GM23338 (cell line): Measurements from ENCODE around the gene TNPO3. TPM values are rescaled to one million over a fixed set of nuclear protein-coding genes. Genes with fewer than 3 reads are reported as not detected.

Source experiments
- ATAC-seq: fragments of 200-7000 bp; cut with Tn5 transposase; 3 replicates; pipeline ENCODE4 v1.9.1; 2020
- DNase-seq: peaks from one replicate; pipeline ENCODE4 v3.0.0-alpha.2; 2015; ENCODE audit warnings: low spot score
- H2AFZ ChIP-seq: fragments of 200-600 bp; sonication (generic); 2 replicates; pipeline ENCODE4 v1.8.0; 2016; ENCODE audit warnings: antibody characterized with exemption, mild to moderate bottlenecking, moderate library complexity
- H3F3A ChIP-seq: fragments of 200-600 bp; sonication (generic); replicated peaks from 2 replicates; pipeline ENCODE4 v1.8.0; 2017; ENCODE audit warnings: antibody characterized with exemption, mixed run types, low read depth
- H3K27ac ChIP-seq: fragments of 200-600 bp; sonication (generic); 2 replicates; pipeline ENCODE4 v1.6.1; 2016; ENCODE audit warnings: low read depth
- H3K27me3 ChIP-seq: fragments of 200-600 bp; sonication (generic); 2 replicates; pipeline ENCODE4 v1.8.0; 2016; ENCODE audit warnings: mild to moderate bottlenecking, mixed run types, moderate library complexity; ENCODE audit not compliant: insufficient read depth
- H3K36me3 ChIP-seq: fragments of 200-600 bp; sonication (generic); 2 replicates; pipeline ENCODE4 v1.8.0; 2016; ENCODE audit warnings: mild to moderate bottlenecking; ENCODE audit not compliant: insufficient read depth
- H3K4me1 ChIP-seq: fragments of 200-600 bp; sonication (generic); 2 replicates; pipeline ENCODE4 v1.8.0; 2016; ENCODE audit warnings: mild to moderate bottlenecking, moderate library complexity; ENCODE audit not compliant: insufficient read depth
- H3K4me2 ChIP-seq: fragments of 200-600 bp; sonication (generic); 2 replicates; pipeline ENCODE4 v1.7.1; 2017; ENCODE audit warnings: mixed run types
- H3K4me3 ChIP-seq: fragments of 200-600 bp; sonication (generic); 2 replicates; pipeline ENCODE4 v1.6.1; 2016; ENCODE audit warnings: mixed run types
- H3K79me2 ChIP-seq: fragments of 200-600 bp; sonication (generic); replicated peaks from 2 replicates; pipeline ENCODE4 v1.8.0; 2017; ENCODE audit warnings: mild to moderate bottlenecking; ENCODE audit not compliant: insufficient read depth
- H3K9me2 ChIP-seq: fragments of 200-600 bp; sonication (generic); 2 replicates; pipeline ENCODE4 v1.8.0; 2017; ENCODE audit not compliant: insufficient read depth
- H4K20me1 ChIP-seq: fragments of 200-600 bp; sonication (generic); replicated peaks from 2 replicates; pipeline ENCODE4 v1.8.0; 2017; ENCODE audit warnings: mild to moderate bottlenecking; ENCODE audit not compliant: insufficient read depth
- H3K27ac Mint-ChIP-seq: 2 replicates; pipeline ENCODE4 v1.8.0; 2020; ENCODE audit warnings: inconsistent platforms, mild to moderate bottlenecking, moderate library complexity, mixed read lengths
- H3K27me3 Mint-ChIP-seq: 3 replicates; pipeline ENCODE4 v1.8.0; 2022; ENCODE audit warnings: low read depth, mild to moderate bottlenecking, moderate library complexity, mixed read lengths, inconsistent platforms; ENCODE audit not compliant: insufficient read depth, poor library complexity
- H3K36me3 Mint-ChIP-seq: 3 replicates; pipeline ENCODE4 v1.8.0; 2021; ENCODE audit warnings: low read depth, mild to moderate bottlenecking, inconsistent platforms, moderate library complexity, mixed read lengths
- H3K4me1 Mint-ChIP-seq: 3 replicates; pipeline ENCODE4 v1.8.0; 2020; ENCODE audit warnings: mild to moderate bottlenecking, inconsistent platforms, mixed read lengths
- H3K4me3 Mint-ChIP-seq: 3 replicates; pipeline ENCODE4 v1.8.0; 2021; ENCODE audit warnings: moderate library complexity, mild to moderate bottlenecking, inconsistent platforms, mixed read lengths
- H3K9me3 Mint-ChIP-seq: 3 replicates; pipeline ENCODE4 v1.8.0; 2020; ENCODE audit warnings: moderate library complexity, mild to moderate bottlenecking, inconsistent platforms, mixed read lengths
- EZH2 ChIP-seq: fragments of 200-600 bp; sonication (generic); IDR thresholded peaks from one replicate; pipeline ENCODE4 v1.8.0; 2017; ENCODE audit warnings: antibody characterized with exemption, mild to moderate bottlenecking, low read depth; ENCODE audit not compliant: unreplicated experiment
- JUNB ChIP-seq: IDR thresholded peaks from one replicate; pipeline ENCODE4 v1.6.1; 2016; ENCODE audit warnings: antibody characterized with exemption; ENCODE audit not compliant: unreplicated experiment
- POLR2AphosphoS5 ChIP-seq: IDR thresholded peaks from 2 replicates; pipeline ENCODE4 v1.6.1; 2016; ENCODE audit warnings: antibody characterized with exemption, low read depth
- REST ChIP-seq: IDR thresholded peaks from one replicate; pipeline ENCODE4 v1.6.1; 2018; ENCODE audit warnings: antibody characterized with exemption; ENCODE audit not compliant: unreplicated experiment
- ZNF114 ChIP-seq: fragments of 250-450 bp; sonication (Bioruptor Pico); IDR thresholded peaks from 2 replicates; pipeline ENCODE4 v1.5.0; 2020; ENCODE audit warnings: mild to moderate bottlenecking, moderate library complexity
- ZNF331 ChIP-seq: fragments of 250-450 bp; sonication (Bioruptor Pico); IDR thresholded peaks from 2 replicates; pipeline ENCODE4 v1.5.0; 2020; ENCODE audit warnings: low read depth, mild to moderate bottlenecking, moderate library complexity
- polyA plus RNA-seq: library from polyadenylated mRNA; unstranded; fragments of >200 nt; fragmentation: Nextera tagmentation; extraction: Ambion mirVana; gene quantifications from 2 replicates; pipeline ENCODE4 v1.2.1, GENCODE V29; 2016
- total RNA-seq: library from RNA; depleted of rRNA; stranded (reverse); fragments of >200 nt; shearing (Covaris generic); gene quantifications from 2 replicates; pipeline ENCODE4 v1.2.3, GENCODE V29; 2014
- TF ChIP-seq, protein P1 (sequence below): fragments of 250-450 bp; sonication (Bioruptor Pico); IDR thresholded peaks from 2 replicates; pipeline ENCODE4 v1.5.0; 2020; ENCODE audit warnings: mild to moderate bottlenecking, moderate library complexity
- TF ChIP-seq, protein P2 (sequence below), 2 experiments: fragments of 200-600 bp in 1 of 2; sonication (generic) in 1 of 2; conservative IDR thresholded peaks; 2 replicates each; pipeline versions ENCODE4 v1.5.1 to v1.6.1; 2016 to 2017; ENCODE audit warnings: antibody characterized with exemption in 2 of 2, low read depth in 2 of 2, mild to moderate bottlenecking in 2 of 2, moderate library complexity in 1 of 2

Gene TNPO3
- total and polyA plus RNA-seq, 2 experiments from 2014 or later = 38.2 to 127 TPM

DNA sequence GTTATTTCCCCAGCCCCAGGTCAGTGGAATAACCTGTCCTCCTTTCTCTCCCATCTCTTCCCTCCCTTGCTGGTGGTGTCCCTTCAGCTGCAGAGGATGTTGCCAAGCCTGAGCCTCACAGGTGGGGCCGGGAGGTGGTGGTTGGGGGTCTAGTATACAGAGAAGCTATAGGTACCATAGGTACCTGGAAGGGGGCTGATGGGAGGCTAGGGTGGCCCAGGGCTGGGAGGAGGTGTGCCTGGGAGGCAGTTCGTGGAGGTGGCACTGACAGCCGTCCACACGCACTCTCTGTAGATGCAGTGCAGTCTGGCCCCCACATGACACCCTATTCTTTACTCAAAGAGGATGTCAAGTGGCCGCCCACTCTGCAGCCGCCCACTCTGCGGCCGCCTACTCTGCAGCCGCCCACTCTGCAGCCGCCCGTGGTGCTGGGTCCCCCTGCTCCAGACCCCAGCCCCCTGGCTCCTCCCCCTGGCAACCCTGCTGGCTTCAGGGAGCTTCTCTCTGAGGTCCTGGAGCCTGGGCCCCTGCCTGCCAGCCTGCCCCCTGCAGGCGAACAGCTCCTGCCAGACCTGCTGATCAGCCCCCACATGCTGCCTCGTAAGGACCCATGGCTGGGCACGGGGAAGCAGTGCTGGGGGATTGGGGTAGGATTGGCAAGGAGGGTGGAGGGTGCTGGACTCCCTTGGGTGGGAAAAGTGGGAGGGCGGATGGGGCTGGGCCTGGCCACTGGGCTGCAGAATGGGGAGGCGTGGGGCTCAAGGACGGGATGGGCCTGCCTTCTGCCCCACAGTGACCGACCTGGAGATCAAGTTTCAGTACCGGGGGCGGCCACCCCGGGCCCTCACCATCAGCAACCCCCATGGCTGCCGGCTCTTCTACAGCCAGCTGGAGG, 107.7 kb downstream of the TNPO3 start:
- Mint-ChIP-seq H3K9me3 (no peaks in the 10 kb centered on the region), H3K4me1 (peaks cover 5% of the 10 kb centered on the region; the same call in 1 of the 3 replicates), H3K4me3 (no peak overlapping the region), H3K27me3 (peaks cover 22% of the 10 kb centered on the region), H3K27ac (no peak overlapping the region), H3K36me3 (peaks cover 4% of the 10 kb centered on the region; the same call in 1 of the 3 replicates)
- DNase-seq = peak; percentile 69
- no peak for TF ChIP-seq REST
- TF ChIP-seq EZH2 = no peak
- no peak for TF ChIP-seq ZNF331 (CRISPR knock-in tag)
- no peak for TF ChIP-seq POLR2AphosphoS5
- TF ChIP-seq, protein P1, sequence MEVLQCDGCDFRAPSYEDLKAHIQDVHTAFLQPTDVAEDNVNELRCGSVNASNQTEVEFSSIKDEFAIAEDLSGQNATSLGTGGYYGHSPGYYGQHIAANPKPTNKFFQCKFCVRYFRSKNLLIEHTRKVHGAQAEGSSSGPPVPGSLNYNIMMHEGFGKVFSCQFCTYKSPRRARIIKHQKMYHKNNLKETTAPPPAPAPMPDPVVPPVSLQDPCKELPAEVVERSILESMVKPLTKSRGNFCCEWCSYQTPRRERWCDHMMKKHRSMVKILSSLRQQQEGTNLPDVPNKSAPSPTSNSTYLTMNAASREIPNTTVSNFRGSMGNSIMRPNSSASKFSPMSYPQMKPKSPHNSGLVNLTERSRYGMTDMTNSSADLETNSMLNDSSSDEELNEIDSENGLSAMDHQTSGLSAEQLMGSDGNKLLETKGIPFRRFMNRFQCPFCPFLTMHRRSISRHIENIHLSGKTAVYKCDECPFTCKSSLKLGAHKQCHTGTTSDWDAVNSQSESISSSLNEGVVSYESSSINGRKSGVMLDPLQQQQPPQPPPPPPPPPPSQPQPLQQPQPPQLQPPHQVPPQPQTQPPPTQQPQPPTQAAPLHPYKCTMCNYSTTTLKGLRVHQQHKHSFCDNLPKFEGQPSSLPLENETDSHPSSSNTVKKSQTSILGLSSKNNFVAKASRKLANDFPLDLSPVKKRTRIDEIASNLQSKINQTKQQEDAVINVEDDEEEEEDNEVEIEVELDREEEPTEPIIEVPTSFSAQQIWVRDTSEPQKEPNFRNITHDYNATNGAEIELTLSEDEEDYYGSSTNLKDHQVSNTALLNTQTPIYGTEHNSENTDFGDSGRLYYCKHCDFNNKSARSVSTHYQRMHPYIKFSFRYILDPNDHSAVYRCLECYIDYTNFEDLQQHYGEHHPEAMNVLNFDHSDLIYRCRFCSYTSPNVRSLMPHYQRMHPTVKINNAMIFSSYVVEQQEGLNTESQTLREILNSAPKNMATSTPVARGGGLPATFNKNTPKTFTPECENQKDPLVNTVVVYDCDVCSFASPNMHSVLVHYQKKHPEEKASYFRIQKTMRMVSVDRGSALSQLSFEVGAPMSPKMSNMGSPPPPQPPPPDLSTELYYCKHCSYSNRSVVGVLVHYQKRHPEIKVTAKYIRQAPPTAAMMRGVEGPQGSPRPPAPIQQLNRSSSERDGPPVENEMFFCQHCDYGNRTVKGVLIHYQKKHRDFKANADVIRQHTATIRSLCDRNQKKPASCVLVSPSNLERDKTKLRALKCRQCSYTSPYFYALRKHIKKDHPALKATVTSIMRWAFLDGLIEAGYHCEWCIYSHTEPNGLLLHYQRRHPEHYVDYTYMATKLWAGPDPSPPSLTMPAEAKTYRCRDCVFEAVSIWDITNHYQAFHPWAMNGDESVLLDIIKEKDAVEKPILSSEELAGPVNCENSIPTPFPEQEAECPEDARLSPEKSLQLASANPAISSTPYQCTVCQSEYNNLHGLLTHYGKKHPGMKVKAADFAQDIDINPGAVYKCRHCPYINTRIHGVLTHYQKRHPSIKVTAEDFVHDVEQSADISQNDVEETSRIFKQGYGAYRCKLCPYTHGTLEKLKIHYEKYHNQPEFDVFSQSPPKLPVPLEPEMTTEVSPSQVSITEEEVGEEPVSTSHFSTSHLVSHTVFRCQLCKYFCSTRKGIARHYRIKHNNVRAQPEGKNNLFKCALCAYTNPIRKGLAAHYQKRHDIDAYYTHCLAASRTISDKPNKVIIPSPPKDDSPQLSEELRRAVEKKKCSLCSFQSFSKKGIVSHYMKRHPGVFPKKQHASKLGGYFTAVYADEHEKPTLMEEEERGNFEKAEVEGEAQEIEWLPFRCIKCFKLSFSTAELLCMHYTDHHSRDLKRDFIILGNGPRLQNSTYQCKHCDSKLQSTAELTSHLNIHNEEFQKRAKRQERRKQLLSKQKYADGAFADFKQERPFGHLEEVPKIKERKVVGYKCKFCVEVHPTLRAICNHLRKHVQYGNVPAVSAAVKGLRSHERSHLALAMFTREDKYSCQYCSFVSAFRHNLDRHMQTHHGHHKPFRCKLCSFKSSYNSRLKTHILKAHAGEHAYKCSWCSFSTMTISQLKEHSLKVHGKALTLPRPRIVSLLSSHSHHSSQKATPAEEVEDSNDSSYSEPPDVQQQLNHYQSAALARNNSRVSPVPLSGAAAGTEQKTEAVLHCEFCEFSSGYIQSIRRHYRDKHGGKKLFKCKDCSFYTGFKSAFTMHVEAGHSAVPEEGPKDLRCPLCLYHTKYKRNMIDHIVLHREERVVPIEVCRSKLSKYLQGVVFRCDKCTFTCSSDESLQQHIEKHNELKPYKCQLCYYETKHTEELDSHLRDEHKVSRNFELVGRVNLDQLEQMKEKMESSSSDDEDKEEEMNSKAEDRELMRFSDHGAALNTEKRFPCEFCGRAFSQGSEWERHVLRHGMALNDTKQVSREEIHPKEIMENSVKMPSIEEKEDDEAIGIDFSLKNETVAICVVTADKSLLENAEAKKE (CRISPR knock-in tag) = no peak
- TF ChIP-seq, protein P2, sequence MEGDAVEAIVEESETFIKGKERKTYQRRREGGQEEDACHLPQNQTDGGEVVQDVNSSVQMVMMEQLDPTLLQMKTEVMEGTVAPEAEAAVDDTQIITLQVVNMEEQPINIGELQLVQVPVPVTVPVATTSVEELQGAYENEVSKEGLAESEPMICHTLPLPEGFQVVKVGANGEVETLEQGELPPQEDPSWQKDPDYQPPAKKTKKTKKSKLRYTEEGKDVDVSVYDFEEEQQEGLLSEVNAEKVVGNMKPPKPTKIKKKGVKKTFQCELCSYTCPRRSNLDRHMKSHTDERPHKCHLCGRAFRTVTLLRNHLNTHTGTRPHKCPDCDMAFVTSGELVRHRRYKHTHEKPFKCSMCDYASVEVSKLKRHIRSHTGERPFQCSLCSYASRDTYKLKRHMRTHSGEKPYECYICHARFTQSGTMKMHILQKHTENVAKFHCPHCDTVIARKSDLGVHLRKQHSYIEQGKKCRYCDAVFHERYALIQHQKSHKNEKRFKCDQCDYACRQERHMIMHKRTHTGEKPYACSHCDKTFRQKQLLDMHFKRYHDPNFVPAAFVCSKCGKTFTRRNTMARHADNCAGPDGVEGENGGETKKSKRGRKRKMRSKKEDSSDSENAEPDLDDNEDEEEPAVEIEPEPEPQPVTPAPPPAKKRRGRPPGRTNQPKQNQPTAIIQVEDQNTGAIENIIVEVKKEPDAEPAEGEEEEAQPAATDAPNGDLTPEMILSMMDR (conservative IDR thresholded peaks at IDR 0.05; ENCODE audit: low read depth in 2 of 2) = peak; percentile 68 to 81
- no peak for TF ChIP-seq JUNB
- no peak for TF ChIP-seq ZNF114 (CRISPR knock-in tag)
- Histone ChIP-seq H3F3A (no peaks in the 10 kb centered on the region), H3K79me2 (no peaks in the 10 kb centered on the region), H3K27ac (no peak overlapping the region), H4K20me1 (no peaks in the 10 kb centered on the region; the same call in 1 of the 2 replicates), H3K4me1 (no peaks in the 10 kb centered on the region), H3K4me2 (no peak overlapping the region), H3K9me2 (no peaks in the 10 kb centered on the region), H3K27me3 (no peaks in the 10 kb centered on the region), H3K4me3 (no peak overlapping the region), H3K36me3 (no peaks in the 10 kb centered on the region), H2AFZ (no peak overlapping the region)
- peak; percentile 86 for ATAC-seq
